A172 (cell line): ENCODE data around the gene RBPJL. TPM values are rescaled to one million over a fixed set of nuclear protein-coding genes. Genes with fewer than 3 reads are reported as not detected.
A peak's percentile ranks its signal among the peaks of the same experiment; 100 is the strongest.

Experiments
- DNase-seq: peaks from one replicate; pipeline ENCODE4 v3.0.0-alpha.2; 2015; ENCODE audit warnings: low spot score
- total RNA-seq: library from RNA; depleted of rRNA; stranded (reverse); fragments of >200 nt; shearing (Covaris generic); gene quantifications from 2 replicates; pipeline ENCODE4 v1.2.3, GENCODE V29; 2014

Gene RBPJL
- total RNA-seq, 1 experiment from 2014 or later = not detected

DNA sequence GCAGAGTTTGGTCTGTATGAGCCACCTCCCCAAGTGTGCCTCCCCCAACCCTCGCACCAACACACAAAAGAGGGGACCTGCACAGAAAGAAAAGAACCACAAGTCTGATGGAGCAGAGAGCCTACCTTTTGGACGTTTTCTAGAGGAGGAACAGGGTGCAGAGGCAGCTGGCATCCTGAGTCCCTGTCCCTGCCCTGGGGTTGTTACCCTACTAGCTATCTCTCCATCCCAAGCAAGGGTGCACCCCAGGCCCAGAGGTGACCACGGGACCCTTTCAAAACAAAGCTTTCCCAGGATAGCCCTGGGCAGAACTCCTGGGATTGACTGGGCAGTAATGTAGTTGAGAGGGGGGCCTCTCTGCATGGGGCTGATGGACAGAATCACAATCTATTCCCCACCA is 11.2 kb downstream of the RBPJL start:
- no peak for DNase-seq

DNA sequence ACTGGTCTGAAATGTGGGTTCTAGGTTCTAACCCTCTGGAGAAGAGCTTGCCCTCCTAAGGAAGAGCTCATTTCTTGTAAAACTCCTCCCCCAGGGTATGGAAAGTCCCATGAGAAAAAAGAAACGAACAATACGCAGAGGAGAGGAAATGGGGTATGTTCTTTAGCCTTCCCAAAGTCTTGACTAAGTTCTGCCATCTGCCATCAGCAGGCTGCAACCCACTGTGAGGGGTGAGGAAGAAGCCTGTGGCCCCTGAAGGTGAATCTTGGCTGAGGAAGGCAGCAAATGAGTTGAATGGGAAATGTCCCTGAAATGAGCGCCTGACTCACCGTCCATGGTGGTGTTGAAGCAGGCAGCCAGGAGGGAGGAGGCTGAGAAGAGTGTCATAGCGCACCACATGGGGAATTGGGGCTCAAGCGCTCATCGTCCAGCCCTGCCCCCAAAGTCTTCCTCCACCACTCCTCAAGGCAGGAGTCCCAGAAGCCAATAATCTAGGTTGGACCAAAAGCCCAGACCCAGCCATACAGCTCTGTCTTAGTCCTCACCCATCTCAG is 11.8 kb downstream of the RBPJL start:
- DNase-seq = no peak

DNA sequence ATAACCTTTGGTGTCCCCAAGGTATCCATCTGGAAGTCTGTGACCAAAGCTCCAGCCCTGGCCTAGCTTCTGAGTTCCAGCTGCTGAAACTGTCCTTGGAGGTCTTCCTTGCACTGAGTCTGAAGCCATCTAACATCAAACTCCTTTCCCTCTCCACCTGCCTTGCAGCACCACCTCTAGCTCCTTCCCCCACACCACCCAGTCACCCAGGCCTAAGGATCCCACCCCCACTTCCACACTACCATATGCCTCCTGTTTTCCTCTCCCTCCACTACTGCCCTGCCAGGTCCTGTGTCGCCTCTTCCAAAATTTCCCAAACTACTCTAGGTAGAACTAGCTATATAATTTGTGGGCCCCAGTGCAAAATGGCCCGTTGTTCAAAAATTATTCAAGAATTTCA is 12.3 kb downstream of the RBPJL start:
- DNase-seq = no peak

DNA sequence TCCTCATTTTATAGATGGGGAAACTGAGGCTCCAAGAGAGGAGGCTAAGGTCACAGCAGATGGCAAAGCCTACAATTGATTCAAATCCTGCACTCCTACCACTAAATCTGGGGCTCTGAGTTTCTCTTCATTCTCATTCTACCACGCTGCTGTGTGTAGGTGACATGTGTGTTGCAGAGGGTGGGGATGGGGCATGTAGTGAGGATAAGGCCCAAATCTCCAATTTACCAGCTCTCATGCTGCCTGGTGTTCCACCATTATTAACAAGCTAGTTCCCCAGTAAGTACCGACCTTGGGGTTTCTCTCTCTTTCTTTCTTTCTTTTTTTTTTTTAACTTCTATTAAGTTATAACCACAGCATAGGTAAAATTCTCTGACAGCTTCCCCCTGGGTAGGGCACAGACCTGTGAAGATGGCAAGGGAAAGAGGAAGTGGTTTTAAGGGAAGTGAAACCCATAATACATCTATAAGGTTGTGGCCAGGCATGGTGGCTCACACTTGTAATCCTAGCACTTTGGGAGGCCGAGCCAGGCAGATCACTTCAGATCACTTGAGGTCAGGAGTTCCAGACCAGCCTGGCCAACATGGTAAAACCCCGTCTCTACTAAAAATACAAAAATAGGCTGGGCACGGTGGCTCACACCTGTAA is 14.4 kb downstream of the RBPJL start:
- DNase-seq = no peak

DNA sequence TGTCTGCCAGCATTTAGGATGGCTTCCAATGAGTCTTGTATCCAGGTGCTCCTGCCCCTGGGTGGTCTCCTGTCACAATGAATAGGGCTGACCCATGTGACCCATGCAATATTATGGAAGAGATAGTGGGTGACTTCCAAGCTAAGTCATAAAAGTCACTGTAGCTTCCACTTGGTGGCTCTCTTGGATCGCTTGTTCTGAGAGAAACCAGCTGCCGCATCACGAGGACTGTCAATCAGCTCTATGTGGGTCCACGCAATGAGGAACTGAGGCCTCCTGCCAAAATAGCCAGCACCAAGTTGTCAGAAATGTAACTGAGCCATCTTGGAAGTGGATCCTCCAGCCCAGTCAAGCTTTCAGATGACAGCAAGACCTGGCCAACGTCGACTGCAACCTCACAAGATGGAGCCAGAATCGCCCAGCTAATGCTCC is 16.3 kb downstream of the RBPJL start:
- DNase-seq = peak; percentile 45

DNA sequence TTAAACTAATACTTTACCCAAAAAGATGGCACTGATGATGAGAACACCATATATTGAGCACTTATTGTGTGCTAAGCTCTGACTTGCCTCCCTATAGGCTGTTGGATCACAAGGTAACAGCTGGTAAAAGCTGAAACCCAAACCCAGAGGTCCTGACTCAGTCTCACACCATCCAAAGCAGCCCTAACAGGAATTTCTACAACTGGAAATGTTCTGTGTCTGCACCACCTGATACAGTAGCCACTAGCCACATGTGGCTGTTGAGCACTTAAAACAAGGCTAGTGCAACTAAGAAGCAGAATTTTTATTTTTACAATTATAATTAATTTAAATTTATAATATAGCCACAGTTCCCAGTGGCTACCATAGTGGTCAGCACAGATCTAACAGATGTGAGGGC is 17.1 kb downstream of the RBPJL start:
- DNase-seq = no peak

DNA sequence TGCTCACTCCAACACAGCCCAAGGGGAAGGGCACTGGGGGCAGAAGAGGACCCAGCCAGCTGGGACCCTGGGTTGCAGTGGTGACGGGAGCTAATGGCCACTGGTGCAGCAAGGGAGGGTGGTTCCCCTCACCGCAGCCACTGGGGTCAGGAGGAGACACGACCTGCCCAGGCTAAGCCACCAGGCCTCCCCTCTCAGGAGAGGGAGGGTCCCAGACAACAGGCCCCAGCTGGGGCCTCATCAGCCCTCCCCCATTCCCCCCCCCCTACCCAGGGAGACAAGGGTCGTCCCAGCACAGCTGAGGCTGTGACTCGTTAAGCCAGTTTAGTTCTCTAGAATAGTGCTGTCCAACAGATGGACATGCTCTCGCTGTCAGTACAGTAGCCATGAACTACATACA is 18.7 kb downstream of the RBPJL start:
- DNase-seq = no peak

DNA sequence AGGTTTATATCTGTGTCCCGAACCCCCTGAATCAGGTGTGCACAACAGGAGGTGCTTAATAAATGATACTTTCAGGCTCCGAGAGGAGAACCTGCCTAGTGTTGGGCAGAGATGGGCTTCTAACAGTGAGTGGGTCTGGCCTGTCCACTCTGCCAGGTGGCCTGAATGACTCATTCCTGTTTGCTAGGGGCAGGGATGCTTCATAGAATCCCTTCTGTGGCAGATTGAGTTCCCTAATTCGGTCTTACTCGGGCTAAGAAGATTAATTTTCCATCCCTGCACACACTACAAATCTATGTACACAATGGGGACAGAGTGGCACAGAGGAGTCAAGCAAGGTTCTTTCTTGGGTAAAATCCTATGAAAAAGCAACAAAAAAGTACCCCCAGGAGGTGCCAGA is 21.8 kb downstream of the RBPJL start:
- no peak for DNase-seq

DNA sequence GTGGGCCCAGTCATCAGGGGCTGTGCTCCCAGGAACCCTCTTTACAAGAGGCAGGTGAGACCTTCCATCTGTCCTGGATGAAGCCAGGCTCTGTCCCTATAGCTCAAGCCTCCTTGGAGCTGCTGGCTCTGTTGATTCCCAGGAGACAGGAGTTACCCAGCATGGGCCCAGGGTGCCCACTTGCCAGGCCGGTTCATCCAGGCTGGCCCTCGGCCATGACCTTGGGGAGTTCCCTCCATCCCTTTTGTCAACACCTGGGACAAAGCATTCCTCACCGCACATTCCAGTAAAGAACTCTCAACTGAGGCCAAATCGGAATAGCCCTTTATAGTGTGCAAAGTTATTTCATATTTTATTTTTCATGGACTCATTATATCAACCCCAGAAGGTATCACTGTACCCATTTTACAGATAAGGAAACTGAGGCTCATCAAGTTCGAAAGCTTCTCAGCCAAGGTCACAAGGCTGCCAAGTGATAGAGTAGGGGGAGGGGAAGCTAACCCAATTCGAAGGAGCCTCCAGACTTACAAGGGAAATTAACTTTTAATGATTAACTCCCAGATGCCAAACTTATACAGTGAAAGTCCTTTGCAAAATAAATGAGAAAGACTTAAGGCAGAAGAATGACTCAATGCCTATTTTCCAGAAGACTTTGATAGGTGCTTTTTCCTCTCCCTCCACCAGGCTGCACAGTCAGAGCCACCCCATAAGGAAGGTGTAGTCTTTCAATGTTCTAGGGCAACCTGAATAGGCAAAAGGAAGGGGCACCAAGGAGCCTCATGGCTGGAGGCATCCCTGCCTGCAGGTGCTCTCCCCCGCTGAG is 23.1 kb downstream of the RBPJL start:
- no peak for DNase-seq

DNA sequence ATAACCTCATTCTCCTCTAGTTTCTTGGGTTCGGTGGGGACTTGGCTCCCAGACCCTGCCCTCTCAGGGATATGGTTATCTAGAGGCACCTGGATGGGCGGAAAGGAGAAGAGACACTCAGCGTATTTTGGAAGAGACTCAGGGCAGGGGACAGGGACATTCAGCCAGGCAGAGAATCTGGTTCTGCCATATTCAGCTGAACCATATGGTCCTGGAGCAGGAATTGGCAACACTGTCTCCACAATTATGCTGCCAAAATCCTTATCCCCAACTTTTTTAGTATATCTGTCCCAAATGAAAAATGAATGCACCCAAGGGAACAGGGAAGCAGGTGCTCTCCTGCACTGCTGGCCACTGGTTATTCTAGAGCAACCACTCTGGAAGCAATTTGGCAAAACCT is 23.8 kb downstream of the RBPJL start:
- DNase-seq = no peak

DNA sequence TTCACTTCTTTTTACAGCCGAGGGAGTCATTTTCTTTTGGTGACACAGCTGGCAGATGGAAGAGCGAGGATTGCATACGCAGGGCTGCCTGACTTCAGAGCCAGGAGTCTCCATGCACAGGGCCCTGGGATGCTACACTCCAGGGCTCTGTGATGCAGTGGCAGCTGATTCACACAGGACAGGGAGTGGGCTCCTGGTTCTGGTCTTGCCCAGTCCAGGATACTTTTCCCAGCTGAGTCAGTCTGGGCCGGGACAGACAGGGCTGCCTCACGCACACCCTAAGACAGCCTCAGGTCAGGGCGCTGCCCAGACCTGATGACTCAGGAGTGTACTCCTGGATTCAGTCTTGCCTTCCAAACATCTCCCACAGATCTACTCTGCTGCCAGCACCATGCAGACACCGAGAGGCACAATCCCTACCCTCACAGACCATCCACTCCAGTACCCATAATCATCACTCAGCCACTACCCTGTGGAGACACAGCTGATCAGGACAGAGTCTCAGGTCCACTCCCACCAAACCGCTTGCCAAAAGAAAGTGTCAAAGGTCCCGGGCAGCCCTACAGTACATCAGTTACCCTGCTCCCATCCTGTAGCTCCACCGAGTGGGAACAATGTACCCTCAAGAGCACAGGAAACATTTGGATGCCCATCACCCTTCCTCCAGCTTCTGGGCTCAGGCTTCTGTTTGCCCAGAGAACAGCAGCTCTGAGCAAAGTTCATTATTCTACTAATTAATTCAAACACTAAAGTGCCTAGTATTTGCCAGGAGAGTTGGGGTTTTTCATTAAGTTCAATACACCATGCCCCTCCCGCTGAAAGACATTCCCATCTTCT is 30.1 kb downstream of the RBPJL start:
- DNase-seq = peak; percentile 91

DNA sequence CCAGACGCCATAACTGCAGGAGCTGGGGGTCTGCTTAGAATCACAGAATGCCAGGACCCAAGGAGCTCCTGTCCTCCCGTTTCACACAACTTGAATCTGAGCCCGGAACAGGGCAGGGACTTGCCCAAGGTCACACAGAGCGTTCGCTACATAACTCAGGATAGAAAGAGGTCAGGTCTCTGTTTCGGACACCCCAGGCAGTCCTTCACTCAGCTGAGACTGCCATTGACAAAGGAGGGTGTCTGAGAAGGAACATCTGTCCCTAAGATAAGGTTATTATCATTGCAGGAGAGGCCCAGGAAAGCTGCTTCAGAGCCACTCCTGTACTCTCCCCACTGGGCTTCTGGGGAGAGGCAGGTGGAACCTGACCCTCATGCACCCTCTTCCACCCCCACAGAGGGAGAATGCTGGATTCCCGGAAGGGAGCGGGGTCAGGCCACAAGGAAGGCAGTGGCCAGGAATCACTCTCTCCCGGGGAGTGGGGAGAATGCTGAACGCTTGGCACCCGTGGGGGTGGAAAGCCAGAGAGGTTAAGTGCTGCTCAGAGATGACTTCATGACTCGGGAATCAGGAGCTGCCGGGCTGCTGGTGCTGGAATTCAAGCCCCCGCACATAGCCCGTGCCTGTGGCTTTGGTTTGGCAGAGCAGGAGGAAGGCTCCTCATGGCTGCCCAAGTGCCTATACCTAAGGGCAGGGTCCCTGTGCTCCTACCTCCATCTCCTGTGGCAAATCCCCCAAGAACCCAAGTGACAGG is 30.9 kb downstream of the RBPJL start:
- DNase-seq = peak; percentile 88

DNA sequence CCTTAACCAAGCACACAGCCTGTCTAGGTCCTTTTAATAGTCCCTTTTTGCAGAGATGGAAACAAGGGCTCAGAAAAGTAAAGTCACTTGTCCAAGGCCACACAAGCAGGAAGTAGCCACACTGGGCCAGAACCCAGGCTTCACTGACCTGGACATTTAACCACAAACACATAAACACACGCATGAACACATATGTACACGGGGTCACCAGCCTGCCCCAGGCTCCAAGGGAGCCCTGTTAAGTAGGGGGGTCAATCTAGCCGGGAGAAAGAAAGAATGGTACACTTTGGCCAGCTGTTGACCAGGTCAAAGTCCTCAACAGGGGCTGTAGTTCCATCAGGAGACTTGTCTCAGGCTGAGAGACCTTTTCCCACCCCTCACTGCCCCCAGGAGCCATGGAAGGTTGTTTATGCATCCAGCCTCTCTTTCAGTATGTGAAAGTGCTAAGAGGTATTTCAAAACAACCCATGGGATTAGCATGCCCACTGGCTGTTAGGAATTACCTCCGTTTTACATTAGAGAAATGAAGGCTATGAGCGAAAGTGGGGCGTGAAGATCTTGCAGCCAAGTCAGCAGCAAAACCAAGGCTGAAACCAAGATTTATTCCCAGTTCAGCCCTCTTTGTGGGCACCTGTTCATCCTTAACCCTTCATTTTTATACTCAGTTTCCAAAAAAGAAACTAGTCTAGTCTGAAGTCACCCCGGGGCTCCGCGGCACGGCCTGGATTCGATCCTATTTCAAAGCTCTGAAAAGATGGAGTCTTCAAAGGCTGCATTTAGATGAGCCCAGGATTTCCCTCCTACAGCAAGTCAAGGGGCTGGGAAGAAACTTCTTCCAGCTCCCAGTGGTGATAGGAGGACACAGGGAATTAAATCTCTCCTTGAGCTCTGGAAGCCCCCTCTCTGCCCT is 31.7 kb downstream of the RBPJL start:
- no peak for DNase-seq

DNA sequence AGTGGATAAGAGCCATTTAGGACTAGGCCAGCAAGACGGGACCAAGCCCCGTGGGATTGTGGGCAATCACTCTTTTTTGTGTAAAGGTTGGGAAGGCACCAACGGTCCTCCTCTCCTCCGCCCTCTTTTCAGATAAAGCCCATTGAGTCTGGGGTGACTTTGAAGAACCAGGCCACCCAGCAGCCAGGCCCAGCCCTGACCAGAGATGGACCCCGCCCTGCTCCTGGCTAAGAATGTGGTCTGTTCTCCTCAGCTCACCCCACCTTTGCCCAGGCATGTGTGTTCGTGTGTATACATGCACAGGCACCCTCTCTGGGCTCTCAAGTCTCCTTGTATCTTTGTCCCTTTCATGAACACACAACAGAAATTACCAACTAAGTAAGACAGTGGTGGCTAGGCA is 32.4 kb downstream of the RBPJL start:
- DNase-seq = no peak

DNA sequence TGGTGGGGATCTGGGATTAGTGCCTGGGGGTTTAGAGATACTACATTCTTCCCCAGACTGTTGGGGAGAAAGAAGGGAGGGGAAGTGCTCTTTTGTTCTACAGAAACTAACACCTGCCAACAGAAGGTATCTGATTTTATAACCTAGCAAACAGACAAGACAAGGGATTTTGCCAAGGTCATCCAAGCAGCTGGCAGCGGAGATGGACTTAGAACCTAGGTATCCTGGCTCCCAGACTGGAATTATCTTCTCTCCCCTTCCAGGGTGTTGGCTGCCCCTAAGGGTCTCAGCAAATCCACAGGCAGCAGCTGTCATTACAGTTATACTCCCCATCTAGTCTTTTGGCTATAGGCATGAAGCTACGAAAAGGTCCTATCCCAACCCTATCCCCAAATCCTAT is 33.2 kb downstream of the RBPJL start:
- DNase-seq = no peak

DNA sequence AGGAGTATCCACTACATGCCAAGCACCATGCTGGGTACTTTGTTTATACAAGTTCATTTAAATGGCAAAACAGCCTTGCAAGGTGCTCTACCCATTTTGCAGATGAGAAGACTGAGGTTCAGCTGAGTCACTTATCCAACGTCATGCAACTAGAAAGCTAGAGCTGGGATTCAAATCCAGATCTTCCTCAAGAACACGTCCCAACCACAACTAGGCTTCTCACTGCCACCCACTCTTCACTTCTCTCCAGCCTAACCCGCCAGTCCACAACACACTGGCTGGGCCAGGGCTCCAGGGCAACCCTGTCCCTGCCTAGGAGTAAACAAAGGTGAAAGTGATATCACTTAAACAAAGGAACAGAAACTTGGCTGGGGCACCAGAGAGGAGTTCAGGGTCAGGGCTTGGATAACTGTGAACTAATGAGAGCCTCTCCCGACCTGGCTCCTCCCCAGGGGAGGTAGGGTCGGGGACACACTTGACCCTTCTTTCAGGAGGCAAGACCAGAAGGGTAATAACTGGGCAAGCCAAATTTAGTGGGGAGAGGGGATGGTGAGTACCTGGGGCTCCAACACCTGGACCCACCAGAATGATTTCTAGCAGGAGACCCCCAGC is 33.7 kb downstream of the RBPJL start:
- DNase-seq = no peak

DNA sequence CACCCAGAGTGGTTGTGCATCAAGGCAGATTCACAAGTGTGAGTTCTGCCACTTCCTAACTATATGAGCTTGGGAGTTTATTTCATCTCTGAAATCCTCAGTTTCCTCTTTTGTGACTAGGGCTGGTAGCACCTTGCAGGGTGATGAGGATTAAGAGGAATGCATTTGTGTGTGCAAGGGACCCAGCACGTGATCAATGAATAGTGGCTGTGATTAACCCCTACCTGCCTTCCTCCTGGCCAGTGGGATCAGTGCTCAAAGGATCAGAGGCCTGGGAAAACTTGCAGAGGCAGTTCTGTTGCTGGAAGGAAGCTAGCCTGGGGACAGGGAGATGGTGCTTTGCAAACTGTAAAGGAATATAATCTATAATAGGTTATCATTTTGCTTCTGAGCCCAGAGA is 34.3 kb downstream of the RBPJL start:
- DNase-seq = no peak

DNA sequence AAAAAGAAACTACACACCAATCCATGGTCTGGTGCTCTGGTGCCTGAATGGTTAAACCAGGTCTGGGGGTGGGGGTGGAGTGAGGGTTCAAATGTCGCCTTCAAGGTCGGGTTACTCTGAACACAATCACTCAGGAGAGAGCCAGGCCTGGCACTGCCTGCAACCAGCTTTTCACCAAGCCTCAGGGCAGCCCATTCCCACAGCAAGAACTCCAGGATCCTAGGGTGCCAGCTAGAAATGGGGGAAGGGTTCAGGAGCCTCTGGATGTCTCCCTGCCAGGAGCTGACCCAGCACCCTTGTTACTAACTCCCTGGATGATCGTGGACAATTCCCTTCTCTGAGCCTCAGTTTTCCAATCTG is 34.9 kb downstream of the RBPJL start:
- no peak for DNase-seq

DNA sequence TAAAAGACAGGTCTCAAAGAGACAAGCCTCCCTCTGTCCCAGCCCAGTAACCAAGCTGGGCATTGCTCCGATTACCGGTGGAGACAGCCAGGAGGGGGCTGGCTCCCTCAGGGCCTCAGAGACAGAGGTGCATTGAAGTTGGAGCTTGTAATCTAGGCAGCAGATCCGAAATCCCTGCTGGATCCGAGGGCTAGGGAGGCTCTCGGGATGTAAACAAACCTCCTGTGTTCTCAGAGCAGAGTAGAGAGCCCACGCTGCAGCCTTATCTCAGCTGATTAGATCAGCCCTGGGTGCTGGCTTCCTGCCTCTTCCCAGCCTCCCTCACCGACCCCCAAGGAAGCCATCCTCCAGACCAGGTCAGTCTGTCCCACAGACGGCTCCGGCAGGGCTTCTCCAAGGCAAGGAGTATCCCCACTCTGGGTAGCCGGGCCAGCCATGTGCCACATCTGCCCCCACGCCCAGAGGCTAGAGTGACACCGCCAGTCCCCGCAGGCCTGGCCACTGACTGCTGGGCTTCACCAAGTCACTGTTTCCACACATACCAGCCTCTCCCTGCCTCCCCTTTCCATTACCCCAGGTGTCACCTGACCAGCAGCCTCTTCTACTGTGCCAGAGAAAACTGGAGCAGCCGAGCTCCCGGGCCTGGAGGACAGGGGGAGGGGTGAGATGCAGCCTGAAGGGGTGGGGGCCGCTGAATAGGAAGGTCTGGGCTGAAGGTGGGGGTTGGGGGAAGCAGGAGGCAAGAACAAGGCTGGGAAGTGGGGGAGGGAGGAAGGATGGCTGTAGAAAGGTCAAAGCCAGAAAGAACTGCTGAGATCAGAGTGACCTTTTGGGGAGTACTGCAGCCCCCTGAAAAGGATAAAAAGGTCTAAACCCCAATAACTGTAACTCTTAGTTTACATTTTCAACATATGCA is 35.6 kb downstream of the RBPJL start:
- DNase-seq = peak; percentile 69
